Pulmonary artery endothelial cell (primary cell): ENCODE results near the gene SH2D3C. TPM values are rescaled to one million over a fixed set of nuclear protein-coding genes. Genes with fewer than 3 reads are reported as not detected.

Experiments
- DNase-seq: peaks from one replicate; pipeline ENCODE4 v3.0.0-alpha.2; 2011; ENCODE audit warnings: low read depth, low spot score
- total RNA-seq: library from RNA; depleted of rRNA; stranded (reverse); fragments of >200 nt; gene quantifications from 2 replicates; pipeline ENCODE4 v1.2.3, GENCODE V29; 2014

The SH2D3C gene
- total RNA-seq, 1 donor from 2014 or later = 58.3 TPM

GRCh38 chr9:127742435-127743088, 35.9 kb downstream of the SH2D3C start:
- DNase-seq = no peak

GRCh38 chr9:127741831-127742434, 36.5 kb downstream of the SH2D3C start:
- no peak for DNase-seq

GRCh38 chr9:127739614-127740330, 38.7 kb downstream of the SH2D3C start:
- no peak for DNase-seq

GRCh38 chr9:127738666-127739065, 39.8 kb downstream of the SH2D3C start:
- no peak for DNase-seq

- no peak for DNase-seq
Observed at GRCh38 chr9:127735530-127736185, 42.8 kb downstream of the SH2D3C start.

GRCh38 chr9:127734747-127735529, 43.5 kb downstream of the SH2D3C start, which contains the start of gene TOR2A:
TSS of gene TOR2A (minus strand) at chr9:127735294. CDS start at chr9:127735270, 24 bp downstream.
- DNase-seq = peak; percentile 92

- no peak for DNase-seq
Observed at GRCh38 chr9:127734247-127734746, 44.2 kb downstream of the SH2D3C start.

- DNase-seq = no peak
Observed at GRCh38 chr9:127733614-127734013, 44.9 kb downstream of the SH2D3C start.

GRCh38 chr9:127732444-127732843, 46.0 kb downstream of the SH2D3C start:
- DNase-seq = no peak

GRCh38 chr9:127731938-127732337, 46.5 kb downstream of the SH2D3C start:
- no peak for DNase-seq

- DNase-seq = no peak
Observed at GRCh38 chr9:127730799-127731410, 47.6 kb downstream of the SH2D3C start.

GRCh38 chr9:127730262-127730661, 48.2 kb downstream of the SH2D3C start:
- DNase-seq = no peak

- DNase-seq = no peak
Observed at GRCh38 chr9:127729522-127730256, 48.8 kb downstream of the SH2D3C start.

- DNase-seq = no peak
Observed at GRCh38 chr9:127728808-127729207, 49.7 kb downstream of the SH2D3C start.

GRCh38 chr9:127726871-127727270, 51.6 kb downstream of the SH2D3C start:
- no peak for DNase-seq

GRCh38 chr9:127724012-127724411, 54.5 kb downstream of the SH2D3C start:
- no peak for DNase-seq

- DNase-seq = no peak
Observed at GRCh38 chr9:127723444-127723843, 55.0 kb downstream of the SH2D3C start.

GRCh38 chr9:127723013-127723412, 55.5 kb downstream of the SH2D3C start:
- DNase-seq = no peak

- no peak for DNase-seq
Observed at GRCh38 chr9:127722055-127722745, 56.3 kb downstream of the SH2D3C start.
